ENCODE data around the gene KRT40.

KRT40 gene

GRCh38 chr17:40984226-40984625 lies at the start of gene KRT40:
Gene KRT40, minus strand, starts transcription at chr17:40984326. Its CDS starts 53 bp downstream, at chr17:40984273.
- no peaks in the 10 kb centered on the region for H3K27me3 ChIP-seq (ENCODE audit: low read length)

GRCh38 chr17:41029633-41030245 lies 45.6 kb upstream of the KRT40 start, which contains the start of gene KRTAP1-4:
Gene KRTAP1-4, minus strand, starts transcription at chr17:41030195. Its CDS starts 117 bp downstream, at chr17:41030078.
- H3K4me3 ChIP-seq (ENCODE audit: insufficient read depth, low read length, poor library complexity, severe bottlenecking) = no peak within 1 kb of the TSS
- H3K36me3 ChIP-seq (ENCODE audit: low read length) = no peaks in the 10 kb centered on the region
- TF ChIP-seq CTCF (IDR thresholded peaks at IDR 0.05; ENCODE audit: insufficient read depth, low read length, poor library complexity, severe bottlenecking) (no peak), EZH2phosphoT487 (conservative IDR thresholded peaks at IDR 0.05; ENCODE audit: low read length) (no peak)
- H3K79me2 ChIP-seq (ENCODE audit: insufficient read depth, low read length) = no peaks in the 10 kb centered on the region
- no peaks in the 10 kb centered on the region for H3K27me3 ChIP-seq (ENCODE audit: low read length)
- H4K20me1 ChIP-seq (ENCODE audit: low read depth, low read length) = no peaks in the 10 kb centered on the region
- no peak within 1 kb of the TSS for H3K9ac ChIP-seq (ENCODE audit: low read length)
- no peaks in the 10 kb centered on the region for H3K9me2 ChIP-seq (replicated peaks; ENCODE audit: insufficient read depth, low read length)
- H3K9me3 ChIP-seq (ENCODE audit: insufficient read depth, low read length) = no peaks in the 10 kb centered on the region
- H3F3A ChIP-seq (ENCODE audit: insufficient read depth) = no peaks in the 10 kb centered on the region
- no peak within 1 kb of the TSS for H3K27ac ChIP-seq (ENCODE audit: low read depth, low read length)
- H3K4me2 ChIP-seq (ENCODE audit: low read depth, low read length, poor library complexity, severe bottlenecking) = no peak within 1 kb of the TSS
- no peak within 1 kb of the TSS for H2AFZ ChIP-seq (ENCODE audit: low read depth, low read length, severe bottlenecking)

More at GRCh38 chr17:40984226-40984625, at the start of gene KRT40:
- no peak within 1 kb of the TSS for H3K27ac ChIP-seq (ENCODE audit: low read depth, low read length)
- no peaks in the 10 kb centered on the region for H3K9me3 ChIP-seq (ENCODE audit: insufficient read depth, low read length)
- no peaks in the 10 kb centered on the region for H3K79me2 ChIP-seq (ENCODE audit: insufficient read depth, low read length)
- no peaks in the 10 kb centered on the region for H4K20me1 ChIP-seq (ENCODE audit: low read depth, low read length)
- no peak within 1 kb of the TSS for H3K4me3 ChIP-seq (ENCODE audit: insufficient read depth, low read length, poor library complexity, severe bottlenecking)
- no peak within 1 kb of the TSS for H3K9ac ChIP-seq (ENCODE audit: low read length)
- no peak within 1 kb of the TSS for H2AFZ ChIP-seq (ENCODE audit: low read depth, low read length, severe bottlenecking)
- TF ChIP-seq CTCF (IDR thresholded peaks at IDR 0.05; ENCODE audit: insufficient read depth, low read length, poor library complexity, severe bottlenecking) (no peak), EZH2phosphoT487 (conservative IDR thresholded peaks at IDR 0.05; ENCODE audit: low read length) (no peak)
- no peaks in the 10 kb centered on the region for H3K9me2 ChIP-seq (replicated peaks; ENCODE audit: insufficient read depth, low read length)
- no peaks in the 10 kb centered on the region for H3F3A ChIP-seq (ENCODE audit: insufficient read depth)
- no peaks in the 10 kb centered on the region for H3K36me3 ChIP-seq (ENCODE audit: low read length)
- no peak within 1 kb of the TSS for H3K4me2 ChIP-seq (ENCODE audit: low read depth, low read length, poor library complexity, severe bottlenecking)

GRCh38 chr17:41026715-41027471 lies 42.8 kb upstream of the KRT40 start, which contains the start of gene KRTAP1-5:
Gene KRTAP1-5, minus strand, starts transcription at chr17:41027208. Its CDS starts 53 bp downstream, at chr17:41027155.
- H3K9me2 ChIP-seq (replicated peaks; ENCODE audit: insufficient read depth, low read length) = no peaks in the 10 kb centered on the region
- no peak within 1 kb of the TSS for H3K9ac ChIP-seq (ENCODE audit: low read length)
- no peak within 1 kb of the TSS for H2AFZ ChIP-seq (ENCODE audit: low read depth, low read length, severe bottlenecking)
- H3K79me2 ChIP-seq (ENCODE audit: insufficient read depth, low read length) = no peaks in the 10 kb centered on the region
- H3K36me3 ChIP-seq (ENCODE audit: low read length) = no peaks in the 10 kb centered on the region
- no peaks in the 10 kb centered on the region for H3K27me3 ChIP-seq (ENCODE audit: low read length)
- H3K4me3 ChIP-seq (ENCODE audit: insufficient read depth, low read length, poor library complexity, severe bottlenecking) = no peak within 1 kb of the TSS
- H3K9me3 ChIP-seq (ENCODE audit: insufficient read depth, low read length) = no peaks in the 10 kb centered on the region
- TF ChIP-seq EZH2phosphoT487 (conservative IDR thresholded peaks at IDR 0.05; ENCODE audit: low read length) (no peak), CTCF (IDR thresholded peaks at IDR 0.05; ENCODE audit: insufficient read depth, low read length, poor library complexity, severe bottlenecking) (no peak)
- no peak within 1 kb of the TSS for H3K27ac ChIP-seq (ENCODE audit: low read depth, low read length)
- H3K4me2 ChIP-seq (ENCODE audit: low read depth, low read length, poor library complexity, severe bottlenecking) = no peak within 1 kb of the TSS
- no peaks in the 10 kb centered on the region for H3F3A ChIP-seq (ENCODE audit: insufficient read depth)
- H4K20me1 ChIP-seq (ENCODE audit: low read depth, low read length) = no peaks in the 10 kb centered on the region
